ENCODE data around the gene PCTP.
A peak's percentile ranks its signal among the peaks of the same experiment; 100 is the strongest.

PCTP gene

GRCh38 chr17:55764610-55765009 is 13.8 kb downstream of the PCTP start:
- H3K36me3 ChIP-seq (ENCODE audit: control insufficient read depth in 1 of 2, insufficient read depth in 2 of 2, low read length in 2 of 2): no peaks in the 10 kb centered on the region
- no peak overlapping the region for H3K9ac ChIP-seq (ENCODE audit: low read length)
- H3K18ac ChIP-seq (ENCODE audit: low read length): no peak overlapping the region
- H3K4me3 ChIP-seq (ENCODE audit: low read depth, low read length): no peak overlapping the region
- no peak overlapping the region for H2AFZ ChIP-seq (ENCODE audit: insufficient read depth, low read length, poor library complexity)
- H3K4me1 ChIP-seq (ENCODE audit: control insufficient read depth in 1 of 2, insufficient read depth in 2 of 2, low read length in 2 of 2): peaks cover 6 to 7% of the 10 kb centered on the region in 2 experiments
- no peak overlapping the region for H4K91ac ChIP-seq (ENCODE audit: low read depth, low read length)
- no peak overlapping the region for H2BK120ac ChIP-seq (ENCODE audit: insufficient read depth, low read length, poor library complexity)
- H2BK12ac ChIP-seq (ENCODE audit: low read length): no peak overlapping the region
- no peak overlapping the region for H3K23ac ChIP-seq (ENCODE audit: low read length)
- no peak overlapping the region for H4K12ac ChIP-seq (ENCODE audit: low read depth, low read length)
- H2AK5ac ChIP-seq (ENCODE audit: low read length): no peak overlapping the region
- H3K79me2 ChIP-seq (ENCODE audit: control insufficient read depth, insufficient read depth, low read length, poor library complexity): peaks cover 3% of the 10 kb centered on the region
- no peak overlapping the region for H3K4me2 ChIP-seq (ENCODE audit: low read length)
- no peak overlapping the region for H3K4ac ChIP-seq (ENCODE audit: low read depth, low read length)
- DNase-seq: no peak
- H4K8ac ChIP-seq (ENCODE audit: low read depth, low read length): no peak overlapping the region
- H3K14ac ChIP-seq (ENCODE audit: low read length): no peak overlapping the region
- WGBS (ENCODE audit: extremely low coverage, insufficient coverage, insufficient read length): no CpG with 5 or more reads among the region's 4 CpGs
- no peak overlapping the region for H3K27ac ChIP-seq (ENCODE audit: low read depth, low read length)
- H3K27me3 ChIP-seq (ENCODE audit: insufficient read depth, low read length): no peaks in the 10 kb centered on the region
- no peak overlapping the region for H2BK5ac ChIP-seq (ENCODE audit: low read depth, low read length, poor library complexity)
- H3K9me3 ChIP-seq (ENCODE audit: insufficient read depth, low read depth, low read length): no peaks in the 10 kb centered on the region
- H3K79me1 ChIP-seq (ENCODE audit: low read length): peaks cover 5% of the 10 kb centered on the region

- H3K36me3 ChIP-seq (ENCODE audit: control insufficient read depth in 1 of 2, insufficient read depth in 2 of 2, low read length in 2 of 2): no peaks in the 10 kb centered on the region
- no peak overlapping the region for H3K23ac ChIP-seq (ENCODE audit: low read length)
- H2BK12ac ChIP-seq (ENCODE audit: low read length): no peak overlapping the region
- no peak overlapping the region for H3K14ac ChIP-seq (ENCODE audit: low read length)
- no peak overlapping the region for H4K8ac ChIP-seq (ENCODE audit: low read depth, low read length)
- H3K79me2 ChIP-seq (ENCODE audit: control insufficient read depth, insufficient read depth, low read length, poor library complexity): peaks cover 3% of the 10 kb centered on the region
- no peak overlapping the region for H3K4ac ChIP-seq (ENCODE audit: low read depth, low read length)
- H4K12ac ChIP-seq (ENCODE audit: low read depth, low read length): no peak overlapping the region
- no peak overlapping the region for H2AFZ ChIP-seq (ENCODE audit: insufficient read depth, low read length, poor library complexity)
- no peaks in the 10 kb centered on the region for H3K27me3 ChIP-seq (ENCODE audit: insufficient read depth, low read length)
- H3K9ac ChIP-seq (ENCODE audit: low read length): no peak overlapping the region
- H3K4me2 ChIP-seq (ENCODE audit: low read length): no peak overlapping the region
- H3K9me3 ChIP-seq (ENCODE audit: insufficient read depth, low read depth, low read length): no peaks in the 10 kb centered on the region
- DNase-seq: no peak
- no peak overlapping the region for H3K4me3 ChIP-seq (ENCODE audit: low read depth, low read length)
- H3K79me1 ChIP-seq (ENCODE audit: low read length): peaks cover 10% of the 10 kb centered on the region
- H2AK5ac ChIP-seq (ENCODE audit: low read length): no peak overlapping the region
- H4K91ac ChIP-seq (ENCODE audit: low read depth, low read length): no peak overlapping the region
- no peak overlapping the region for H2BK5ac ChIP-seq (ENCODE audit: low read depth, low read length, poor library complexity)
- H3K27ac ChIP-seq (ENCODE audit: low read depth, low read length): no peak overlapping the region
- H3K18ac ChIP-seq (ENCODE audit: low read length): no peak overlapping the region
- no CpG with 5 or more reads among the region's 3 CpGs for WGBS (ENCODE audit: extremely low coverage, insufficient coverage, insufficient read length)
- no peak overlapping the region for H2BK120ac ChIP-seq (ENCODE audit: insufficient read depth, low read length, poor library complexity)
- peaks cover 9 to 13% of the 10 kb centered on the region in 2 experiments for H3K4me1 ChIP-seq (ENCODE audit: control insufficient read depth in 1 of 2, insufficient read depth in 2 of 2, low read length in 2 of 2)
Measured at GRCh38 chr17:55765472-55765871, 14.6 kb downstream of the PCTP start.

- Histone ChIP-seq H4K12ac (ENCODE audit: low read depth, low read length) (no peak overlapping the region), H4K8ac (ENCODE audit: low read depth, low read length) (peak overlapping the region; percentile 62), H3K36me3 (ENCODE audit: control insufficient read depth in 1 of 2, insufficient read depth in 2 of 2, low read length in 2 of 2) (peaks cover 7 to 11% of the 10 kb centered on the region in 2 experiments), H3K79me2 (ENCODE audit: control insufficient read depth, insufficient read depth, low read length, poor library complexity) (peaks cover 3% of the 10 kb centered on the region), H3K27me3 (ENCODE audit: insufficient read depth, low read length) (no peaks in the 10 kb centered on the region), H4K91ac (ENCODE audit: low read depth, low read length) (peak overlapping the region; percentile 61), H2BK120ac (ENCODE audit: insufficient read depth, low read length, poor library complexity) (peak overlapping the region; percentile 84), H3K14ac (ENCODE audit: low read length) (peak overlapping the region; percentile 70), H3K9ac (ENCODE audit: low read length) (no peak overlapping the region), H2AFZ (ENCODE audit: insufficient read depth, low read length, poor library complexity) (no peak overlapping the region), H3K4me1 (ENCODE audit: control insufficient read depth in 1 of 2, insufficient read depth in 2 of 2, low read length in 2 of 2) (peaks cover 9 to 11% of the 10 kb centered on the region in 2 experiments), H3K4ac (ENCODE audit: low read depth, low read length) (peak overlapping the region; percentile 31), H3K79me1 (ENCODE audit: low read length) (peaks cover 10% of the 10 kb centered on the region), H3K18ac (ENCODE audit: low read length) (peak overlapping the region; percentile 57), H3K9me3 (ENCODE audit: insufficient read depth, low read depth, low read length) (no peaks in the 10 kb centered on the region), H3K4me2 (ENCODE audit: low read length) (no peak overlapping the region), H2BK12ac (ENCODE audit: low read length) (peak overlapping the region; percentile 84), H2BK5ac (ENCODE audit: low read depth, low read length, poor library complexity) (peak overlapping the region; percentile 66), H3K23ac (ENCODE audit: low read length) (no peak overlapping the region), H2AK5ac (ENCODE audit: low read length) (peak overlapping the region; percentile 35), H3K27ac (ENCODE audit: low read depth, low read length) (peak overlapping the region; percentile 37), H3K4me3 (ENCODE audit: low read depth, low read length) (no peak overlapping the region)
- DNase-seq: no peak
Measured at GRCh38 chr17:55768936-55769624, 18.2 kb downstream of the PCTP start.

- Histone ChIP-seq H3K14ac (ENCODE audit: low read length) (peak overlapping the region; percentile 70), H2AK5ac (ENCODE audit: low read length) (peak overlapping the region; percentile 35), H2BK120ac (ENCODE audit: insufficient read depth, low read length, poor library complexity) (peak overlapping the region; percentile 84), H4K8ac (ENCODE audit: low read depth, low read length) (peak overlapping the region; percentile 62), H3K9ac (ENCODE audit: low read length) (no peak overlapping the region), H3K79me1 (ENCODE audit: low read length) (peaks cover 10% of the 10 kb centered on the region), H3K4me2 (ENCODE audit: low read length) (no peak overlapping the region), H3K4me1 (ENCODE audit: control insufficient read depth in 1 of 2, insufficient read depth in 2 of 2, low read length in 2 of 2) (peaks cover 9 to 11% of the 10 kb centered on the region in 2 experiments), H3K27me3 (ENCODE audit: insufficient read depth, low read length) (no peaks in the 10 kb centered on the region), H4K12ac (ENCODE audit: low read depth, low read length) (no peak overlapping the region), H3K79me2 (ENCODE audit: control insufficient read depth, insufficient read depth, low read length, poor library complexity) (peaks cover 3% of the 10 kb centered on the region), H3K36me3 (ENCODE audit: control insufficient read depth in 1 of 2, insufficient read depth in 2 of 2, low read length in 2 of 2) (peaks cover 7 to 11% of the 10 kb centered on the region in 2 experiments), H3K9me3 (ENCODE audit: insufficient read depth, low read depth, low read length) (no peaks in the 10 kb centered on the region), H3K4ac (ENCODE audit: low read depth, low read length) (no peak overlapping the region), H3K27ac (ENCODE audit: low read depth, low read length) (peak overlapping the region; percentile 37), H2BK5ac (ENCODE audit: low read depth, low read length, poor library complexity) (peak overlapping the region; percentile 66), H3K18ac (ENCODE audit: low read length) (peak overlapping the region; percentile 57), H3K4me3 (ENCODE audit: low read depth, low read length) (no peak overlapping the region), H2BK12ac (ENCODE audit: low read length) (peak overlapping the region; percentile 84), H2AFZ (ENCODE audit: insufficient read depth, low read length, poor library complexity) (no peak overlapping the region), H4K91ac (ENCODE audit: low read depth, low read length) (peak overlapping the region; percentile 61), H3K23ac (ENCODE audit: low read length) (no peak overlapping the region)
- DNase-seq: peak; percentile 71 to 82
- no CpG with 5 or more reads among the region's 6 CpGs for WGBS (ENCODE audit: extremely low coverage, insufficient coverage, insufficient read length)
Measured at GRCh38 chr17:55769625-55770000, 18.8 kb downstream of the PCTP start.
